GM21360 (cell line): ENCODE measurements around the gene LRRC8C.

ENCODE experiments used
- ATAC-seq: cut with Tn5 transposase; IDR thresholded peaks from one replicate; pipeline ENCODE4 v1.9.1; 2021; ENCODE audit warnings: mild to moderate bottlenecking, moderate library complexity; ENCODE audit not compliant: unreplicated experiment

The LRRC8C gene

GRCh38 chr1:89727517-89728312 is 94.8 kb downstream of the LRRC8C start:
- ATAC-seq = no peak

DNA sequence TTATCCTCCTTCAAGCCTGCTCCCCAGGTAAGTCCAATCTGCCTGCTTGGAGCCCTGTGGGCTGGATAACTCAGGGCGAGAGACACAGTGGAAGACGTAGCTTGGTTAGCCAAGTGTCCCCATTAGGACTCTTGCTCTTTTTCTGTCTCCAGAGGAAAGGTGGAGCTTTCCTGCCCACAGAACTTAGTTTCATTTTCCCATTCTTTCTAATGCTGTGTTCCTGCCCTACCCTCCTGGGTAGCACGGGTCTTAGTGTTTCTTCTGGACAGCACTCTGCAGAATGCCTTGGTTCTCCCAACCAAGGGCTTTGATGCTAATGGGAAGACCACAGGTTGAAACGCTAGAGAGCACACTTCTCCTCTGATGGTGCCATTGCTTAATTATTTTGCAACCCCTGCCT is 95.5 kb downstream of the LRRC8C start:
- ATAC-seq = no peak

DNA sequence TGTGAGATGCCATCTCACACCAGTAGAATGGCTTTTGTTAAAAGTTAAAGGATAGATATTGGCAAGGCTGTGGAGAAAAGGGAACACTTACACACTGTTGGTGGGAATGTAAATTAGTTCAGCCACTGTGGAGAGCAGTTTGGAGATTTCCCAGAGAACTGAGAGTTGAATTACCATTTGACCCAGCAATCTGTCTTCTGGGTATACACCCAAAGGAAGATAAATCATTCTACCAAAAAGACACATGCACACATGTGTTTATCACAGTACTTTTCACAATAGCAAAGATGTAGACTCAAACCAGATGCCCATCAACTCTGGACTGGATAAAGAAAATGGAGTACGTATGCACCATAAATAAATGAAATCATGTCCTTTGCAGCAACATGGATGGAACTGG is 99.3 kb downstream of the LRRC8C start:
- no peak for ATAC-seq

DNA sequence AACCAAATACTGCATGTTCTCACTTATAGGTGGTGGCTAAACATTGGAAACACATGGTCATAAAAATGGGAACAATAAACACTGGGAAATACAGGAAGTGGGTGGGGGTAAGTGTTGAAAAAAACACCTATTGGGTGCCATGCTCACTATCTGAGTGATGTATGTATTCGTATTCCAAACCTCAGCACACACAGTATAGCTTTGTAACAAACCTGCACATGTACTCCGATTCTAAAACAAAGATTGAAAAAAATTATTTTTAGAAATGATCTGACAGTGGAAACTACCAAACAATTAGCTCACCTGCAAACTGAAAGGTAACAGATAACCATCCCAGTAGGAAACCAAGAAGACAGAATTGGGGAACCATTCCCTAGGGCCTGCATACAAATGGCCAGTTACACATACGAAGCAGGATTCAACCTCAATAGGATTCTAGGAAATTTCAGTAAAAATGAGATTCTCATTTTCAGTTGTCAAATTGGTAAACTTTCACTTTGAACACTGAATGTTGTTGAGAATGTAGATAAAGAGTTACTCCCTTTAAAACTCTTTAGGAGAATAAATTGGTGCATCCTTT is 99.8 kb downstream of the LRRC8C start:
- ATAC-seq = no peak

DNA sequence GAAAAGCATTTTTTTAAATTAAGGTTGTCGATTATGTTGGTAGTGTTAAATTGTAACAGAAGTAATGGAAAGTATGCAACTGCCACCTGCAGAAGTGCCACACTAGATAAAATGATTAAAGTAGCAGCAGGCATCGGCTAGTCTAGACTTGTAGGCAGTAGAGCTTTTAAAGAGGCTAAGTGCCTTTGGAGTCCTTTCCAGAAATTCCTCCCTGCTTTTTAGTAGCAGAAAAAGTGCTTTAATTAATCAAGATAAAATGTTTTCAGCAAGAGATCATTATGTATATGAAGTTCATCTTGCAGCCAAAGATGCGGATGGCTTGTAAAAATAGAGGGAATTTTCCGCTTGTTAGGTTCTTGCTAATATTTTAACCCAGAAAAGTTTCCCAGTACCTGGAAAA is 100.8 kb downstream of the LRRC8C start:
- no peak for ATAC-seq

DNA sequence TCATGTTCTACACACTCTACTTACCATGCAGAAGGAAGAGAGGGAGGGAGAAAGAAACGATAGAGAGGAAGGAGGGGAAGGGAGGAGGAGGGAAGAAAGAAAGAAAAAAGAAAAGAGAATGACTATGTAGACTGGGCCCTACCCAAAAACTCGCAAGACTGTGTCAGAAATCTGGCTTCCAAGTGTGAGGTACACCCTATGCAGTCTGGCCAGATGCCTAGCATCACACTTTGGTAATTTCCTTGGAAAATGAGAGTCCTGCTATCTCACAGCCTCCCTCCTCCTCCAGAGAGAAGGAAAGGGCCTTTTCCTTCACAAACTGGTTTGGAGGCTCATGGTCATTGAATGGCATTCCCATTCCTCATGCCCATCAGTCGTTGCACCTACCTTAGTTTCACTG is 101.5 kb downstream of the LRRC8C start:
- ATAC-seq = no peak

DNA sequence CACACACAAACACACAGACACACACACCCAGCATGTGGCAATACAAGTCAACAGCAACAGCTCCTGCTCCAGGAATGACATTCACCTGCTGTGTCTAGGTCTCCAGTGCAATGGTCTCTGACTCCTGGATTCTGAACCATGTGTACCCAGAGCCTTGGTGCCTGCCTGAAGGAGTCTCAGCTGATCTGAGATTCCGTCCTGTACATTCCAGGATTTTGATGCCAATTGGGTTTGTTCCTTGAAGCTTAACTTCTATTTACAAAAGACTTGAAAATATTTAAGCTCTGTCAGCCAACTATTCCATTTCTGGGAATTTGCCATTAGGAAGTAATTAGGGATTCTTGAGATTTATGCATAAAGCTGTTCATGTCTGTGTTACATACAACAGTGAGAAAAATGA is 102.6 kb downstream of the LRRC8C start:
- no peak for ATAC-seq

- no peak for ATAC-seq
Observed at GRCh38 chr1:89736937-89737733, 104.2 kb downstream of the LRRC8C start.

DNA sequence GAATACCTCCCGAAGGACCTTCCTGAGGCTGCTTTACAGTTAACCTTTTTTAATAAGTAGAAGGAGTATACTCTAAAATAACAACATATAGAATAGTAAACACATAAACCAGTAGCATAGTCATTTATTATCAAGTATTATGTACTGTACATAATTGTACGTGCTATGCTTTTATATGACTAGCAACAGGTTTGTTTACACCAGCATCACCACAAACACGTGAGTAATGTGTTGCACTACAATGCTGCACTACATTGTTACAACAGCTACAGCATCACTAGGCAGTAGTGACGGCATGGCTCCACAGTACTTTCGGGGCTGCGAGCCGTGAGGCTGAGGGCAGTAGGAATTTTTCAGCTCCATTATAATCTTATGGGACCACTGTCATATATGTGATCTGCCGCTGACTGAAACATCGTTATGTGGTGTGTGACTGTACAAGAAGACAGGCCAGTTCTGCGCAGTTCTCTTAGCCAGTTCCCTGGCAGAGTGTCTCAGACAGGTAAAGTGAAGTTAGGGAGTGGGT is 105.1 kb downstream of the LRRC8C start:
- no peak for ATAC-seq

DNA sequence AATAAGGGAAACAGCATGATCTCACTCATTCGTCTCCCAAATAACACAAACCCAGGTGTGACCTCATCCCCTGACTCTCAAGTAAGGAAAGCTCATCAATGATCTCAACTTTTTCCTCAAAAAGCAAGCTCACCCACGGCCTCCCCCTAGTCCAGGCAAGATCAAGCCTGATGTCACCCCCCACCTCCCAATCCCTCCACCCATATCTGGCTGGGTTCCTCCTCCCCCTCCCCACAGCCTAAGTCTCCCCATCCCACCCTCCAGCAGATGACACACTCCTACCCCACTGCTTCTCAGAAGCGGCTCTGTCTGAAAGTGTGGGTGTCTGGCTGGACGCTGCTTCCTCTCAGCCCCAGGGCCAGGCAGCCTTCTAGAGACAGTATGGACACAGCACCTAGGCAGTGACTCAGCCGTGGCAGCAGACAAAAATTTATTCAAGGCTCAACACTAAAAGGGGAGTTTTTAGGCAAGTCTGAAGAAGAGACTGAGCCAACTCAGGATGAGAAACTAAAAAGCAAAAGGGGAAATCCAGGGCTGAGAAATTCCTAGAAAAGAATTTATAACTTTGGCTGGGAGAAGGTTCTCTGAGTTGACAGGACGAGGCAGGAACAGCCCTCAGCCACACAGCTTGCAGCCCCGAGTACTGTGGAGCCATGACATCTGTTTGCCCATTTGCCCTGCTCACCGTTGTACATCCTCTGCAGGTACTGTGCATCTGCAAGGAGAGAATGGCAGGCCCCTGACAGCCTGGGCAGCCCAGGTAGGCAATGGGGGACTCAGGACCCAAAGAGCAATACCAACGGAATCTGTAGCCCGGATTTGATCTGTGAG is 106.3 kb downstream of the LRRC8C start:
- peak; percentile 52 for ATAC-seq

GRCh38 chr1:89739844-89740216 is 106.9 kb downstream of the LRRC8C start:
- no peak for ATAC-seq

- ATAC-seq = no peak
Observed at GRCh38 chr1:89743788-89744187, 110.9 kb downstream of the LRRC8C start.

DNA sequence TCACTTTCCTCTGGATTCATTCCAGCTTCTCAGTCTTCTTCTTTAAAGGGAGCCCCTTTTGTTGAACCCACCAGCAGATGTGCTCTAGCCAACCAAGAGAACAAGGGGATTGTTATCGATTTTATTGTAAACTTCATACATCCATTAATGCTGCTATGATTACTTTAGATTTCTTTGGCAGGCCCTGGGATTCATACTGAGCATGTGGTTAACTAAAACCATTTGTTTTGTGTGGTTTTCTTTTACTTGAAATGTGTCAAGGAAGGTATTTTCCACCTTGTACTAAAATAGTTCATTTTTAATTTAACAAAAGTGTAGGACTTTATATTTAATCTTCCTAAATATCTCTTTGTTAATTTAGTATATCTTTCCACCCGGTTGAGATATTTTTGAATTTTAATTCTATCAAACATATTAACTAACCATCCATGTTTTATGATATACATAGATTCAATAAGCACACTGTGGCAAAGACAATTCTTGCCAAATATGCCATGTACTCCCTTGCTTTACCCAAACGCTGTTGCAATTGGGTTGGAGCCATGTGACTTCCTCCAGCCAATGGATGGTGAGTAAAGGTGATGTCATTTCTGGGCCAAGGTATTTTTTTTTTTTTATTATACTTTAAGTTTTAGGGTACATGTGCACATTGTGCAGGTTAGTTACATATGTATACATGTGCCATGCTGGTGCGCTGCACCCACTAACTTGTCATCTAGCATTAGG is 113.7 kb downstream of the LRRC8C start:
- no peak for ATAC-seq

- ATAC-seq = no peak
Observed at GRCh38 chr1:89753761-89754160, 120.8 kb downstream of the LRRC8C start.

- ATAC-seq = no peak
Observed at GRCh38 chr1:89754518-89754917, 121.6 kb downstream of the LRRC8C start.

GRCh38 chr1:89755591-89755990 is 122.7 kb downstream of the LRRC8C start:
- no peak for ATAC-seq

GRCh38 chr1:89757532-89757931 is 124.6 kb downstream of the LRRC8C start:
- ATAC-seq = no peak

GRCh38 chr1:89758156-89758555 is 125.2 kb downstream of the LRRC8C start:
- no peak for ATAC-seq

DNA sequence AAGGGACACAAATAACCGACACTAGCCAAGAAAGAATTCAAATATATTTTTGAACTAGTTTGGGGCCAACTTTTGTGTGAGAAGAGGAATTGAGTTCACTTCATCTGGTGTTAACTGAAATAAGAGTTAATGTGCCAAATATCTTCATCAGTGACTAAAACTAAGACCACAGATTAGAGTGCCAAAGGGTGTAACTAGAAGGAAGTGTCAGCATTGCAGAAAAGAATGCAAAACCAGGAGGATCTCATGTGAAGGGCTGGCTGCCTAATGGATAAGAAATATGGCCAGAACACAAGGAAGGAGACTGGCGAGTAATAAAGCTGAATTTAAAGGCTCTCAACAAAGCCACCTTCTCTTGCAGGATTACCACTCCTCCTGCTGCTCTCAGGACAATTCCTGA is 126.1 kb downstream of the LRRC8C start:
- no peak for ATAC-seq

DNA sequence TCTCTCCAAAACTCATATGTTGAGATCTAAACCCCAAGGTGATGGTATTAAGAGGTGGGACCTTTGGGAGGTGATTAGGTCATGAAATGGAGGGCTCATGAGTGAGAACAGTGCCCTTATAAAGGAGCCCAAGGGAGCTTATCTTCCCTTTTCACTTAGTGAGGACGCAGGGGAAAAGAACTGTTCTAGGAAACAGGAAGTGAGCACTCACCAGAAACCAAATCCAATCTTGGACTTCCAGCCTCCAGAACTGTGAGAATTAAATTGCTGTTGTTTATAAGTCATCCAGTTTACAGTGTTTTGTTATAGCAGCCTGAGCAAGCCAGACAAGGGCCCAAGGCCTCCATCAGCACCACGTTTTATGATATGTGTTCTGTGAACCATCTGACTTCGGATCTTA is 127.6 kb downstream of the LRRC8C start:
- ATAC-seq = no peak
